Endothelial cell of umbilical vein (primary cell): Measurements from ENCODE around the gene STEAP4. TPM values are rescaled to one million over a fixed set of nuclear protein-coding genes. Genes with fewer than 3 reads are reported as not detected.

Experiments
- BruUV-seq: library from RNA; stranded (reverse); fragments of 400-500 nt; replicated peaks from 2 replicates; lab custom pipeline; 2021; lab: Mats Ljungman, UMichigan
- CTCF ChIA-PET: fragments of 300-600, 350-600 bp; sonication (Branson Sonifier 250); formaldehyde crosslinking; loops from one replicate; lab custom pipeline; 2021; ENCODE audit warnings: antibody characterized with exemption, inconsistent platforms; lab: Charles Lee
- POLR2A ChIA-PET: fragments of 300-600, 350-600 bp; sonication (Branson Sonifier 250); formaldehyde crosslinking; loops from one replicate; lab custom pipeline; 2021; ENCODE audit warnings: antibody characterized with exemption, inconsistent platforms; lab: Charles Lee
- DNase-seq: peaks from one replicate; pipeline ENCODE4 v3.0.0-alpha.2; 2011; ENCODE audit warnings: low read depth, low spot score
- FAIRE-seq: peaks from 2 replicates; lab custom pipeline; 2011; peaks lifted over from hg19 to GRCh38; lab: Jason Lieb, UNC
- H2AFZ ChIP-seq: 2 replicates; pipeline ENCODE4 v1.6.0; 2012; ENCODE audit warnings: low read depth, low read length, control low read depth, inconsistent platforms
- H3K27ac ChIP-seq: 2 replicates; pipeline ENCODE4 v1.5.1; 2011; ENCODE audit warnings: low read depth, mild to moderate bottlenecking, control low read depth, low read length, moderate library complexity; ENCODE audit not compliant: insufficient read depth
- H3K27me3 ChIP-seq, 2 experiments: 2 replicates each; pipeline versions ENCODE4 v1.6.0 to v1.6.1; 2011; ENCODE audit warnings: low read length in 2 of 2, mixed read lengths in 1 of 2; ENCODE audit not compliant: control insufficient read depth in 2 of 2, insufficient read depth in 2 of 2
- H3K36me3 ChIP-seq, 2 experiments: 2 replicates in 1 of 2; 3 replicates in 1 of 2; pipeline ENCODE4 v1.5.1; 2011; ENCODE audit warnings: low read length in 2 of 2, mild to moderate bottlenecking in 1 of 2, moderate library complexity in 1 of 2; ENCODE audit not compliant: control insufficient read depth in 2 of 2, insufficient read depth in 2 of 2; ENCODE audit errors: extremely low read depth in 1 of 2
- H3K4me1 ChIP-seq: 3 replicates; pipeline ENCODE4 v1.5.1; 2011; ENCODE audit warnings: mild to moderate bottlenecking, low read length; ENCODE audit not compliant: control insufficient read depth, insufficient read depth; ENCODE audit errors: extremely low read depth
- H3K4me2 ChIP-seq: 2 replicates; pipeline ENCODE4 v1.6.1; 2011; ENCODE audit warnings: low read length, control low read depth, mixed read lengths; ENCODE audit not compliant: insufficient read depth
- H3K4me3 ChIP-seq, 3 experiments: fragments of 200-600 bp in 1 of 3; sonication (generic), shearing (Covaris generic) in 1 of 3; replicated peaks in 1 of 3; 2 replicates each; pipeline ENCODE4 v1.5.1; 2011 to 2016; ENCODE audit warnings: control low read depth in 3 of 3, low read length in 3 of 3, mild to moderate bottlenecking in 2 of 3, inconsistent platforms in 1 of 3, low read depth in 1 of 3, moderate library complexity in 1 of 3; ENCODE audit not compliant: insufficient read depth in 1 of 3
- H3K79me2 ChIP-seq: 2 replicates; pipeline ENCODE4 v1.6.0; 2012; ENCODE audit warnings: low read length, inconsistent platforms; ENCODE audit not compliant: control insufficient read depth, insufficient read depth
- H3K9ac ChIP-seq: replicated peaks from 2 replicates; pipeline ENCODE3; 2011; ENCODE audit warnings: low read length, control low read depth; ENCODE audit not compliant: insufficient read depth; ENCODE audit errors: extremely low read depth
- H3K9me1 ChIP-seq: replicated peaks from 3 replicates; pipeline ENCODE4 v1.6.0; 2011; ENCODE audit warnings: mild to moderate bottlenecking, low read length; ENCODE audit not compliant: control insufficient read depth, insufficient read depth; ENCODE audit errors: extremely low read depth
- H3K9me3 ChIP-seq: replicated peaks from 2 replicates; pipeline ENCODE4 v1.5.1; 2012; ENCODE audit warnings: low read length, inconsistent platforms; ENCODE audit not compliant: control insufficient read depth, insufficient read depth
- H4K20me1 ChIP-seq: replicated peaks from 2 replicates; pipeline ENCODE3; 2011; ENCODE audit warnings: mild to moderate bottlenecking, low read length; ENCODE audit not compliant: control insufficient read depth, insufficient read depth; ENCODE audit errors: extremely low read depth
- CTCF ChIP-seq, 2 donors: IDR thresholded peaks; 1 replicate in 1 of 2; 2 replicates in 1 of 2; pipeline ENCODE4 v1.5.1; 2011; ENCODE audit warnings: low read length in 2 of 2, mild to moderate bottlenecking in 2 of 2, moderate library complexity in 2 of 2, control low read depth in 1 of 2, inconsistent platforms in 1 of 2, low read depth in 1 of 2; ENCODE audit not compliant: insufficient read depth in 1 of 2; ENCODE audit errors: extremely low read depth in 1 of 2
- EZH2 ChIP-seq: IDR thresholded peaks from 2 replicates; pipeline ENCODE4 v1.6.1; 2012; ENCODE audit warnings: borderline replicate concordance, low read depth, mild to moderate bottlenecking, moderate library complexity, low read length, inconsistent platforms; ENCODE audit not compliant: severe bottlenecking
- FOS ChIP-seq: IDR thresholded peaks from 2 replicates; pipeline ENCODE4 v1.6.1; 2011; ENCODE audit warnings: mild to moderate bottlenecking, low read length, moderate library complexity, borderline replicate concordance; ENCODE audit not compliant: insufficient read depth
- GATA2 ChIP-seq: IDR thresholded peaks from 2 replicates; pipeline ENCODE4 v1.7.0; 2011; ENCODE audit warnings: low read depth, mild to moderate bottlenecking, moderate library complexity, mixed read lengths, low read length; ENCODE audit not compliant: insufficient read length, insufficient read depth
- JUN ChIP-seq: IDR thresholded peaks from 2 replicates; pipeline ENCODE4 v1.6.1; 2011; ENCODE audit warnings: borderline replicate concordance, low read depth; ENCODE audit not compliant: insufficient read length, insufficient read depth
- MAX ChIP-seq: IDR thresholded peaks from 2 replicates; pipeline ENCODE4 v1.6.1; 2011; ENCODE audit not compliant: insufficient read depth, insufficient read length
- MYC ChIP-seq: IDR thresholded peaks from one replicate; pipeline ENCODE4 v1.6.1; 2011; ENCODE audit warnings: mild to moderate bottlenecking, low read depth, low read length
- POLR2A ChIP-seq: IDR thresholded peaks from 2 replicates; pipeline ENCODE4 v1.6.1; 2012; ENCODE audit warnings: low read depth, mild to moderate bottlenecking, control low read depth, low read length
- POLR2AphosphoS5 ChIP-seq: IDR thresholded peaks from 2 replicates; pipeline ENCODE4 v1.6.1; 2012; ENCODE audit warnings: low read depth, mild to moderate bottlenecking, control low read depth, low read length, moderate library complexity; ENCODE audit not compliant: insufficient read depth
- dilution Hi-C: fragments of 300-500 bp; cut with MboI; formaldehyde crosslinking; loops from one replicate; pipeline ENCODE4 v1.15.0; 2019; ENCODE audit warnings: low sequenced_read_pairs; ENCODE audit not compliant: extremely low pct_ligation_motif_present
- intact Hi-C: fragments of 100-400 bp; cut with micrococcal nuclease; formaldehyde crosslinking; loops from one replicate; pipeline ENCODE4 v1.10.0; 2022
- polyA plus RNA-seq, 4 experiments: library from polyadenylated mRNA; depleted of rRNA in 3 of 4; stranded (reverse) in 3 of 4; unstranded in 1 of 4; fragments of >200 nt; gene quantifications; 2 replicates each; pipeline versions ENCODE4 v1.2.1 to v1.2.3, GENCODE V29; 2011 to 2012; ENCODE audit warnings: missing spikeins in 1 of 4
- total RNA-seq: library from RNA; stranded (reverse); gene quantifications from 2 replicates; pipeline ENCODE4 v1.2.3, GENCODE V29; 2021

STEAP4 gene
- total and polyA plus RNA-seq, 2 donors (not counting 3 experiments of a cell fraction or from before 2014, with no cell fraction given), result not detected

- Histone ChIP-seq H3K9ac (no peak overlapping the region), H3K4me3 (no peak overlapping the region), H4K20me1 (no peaks in the 10 kb centered on the region), H3K4me1 (no peaks in the 10 kb centered on the region), H3K79me2 (no peaks in the 10 kb centered on the region), H3K9me3 (no peaks in the 10 kb centered on the region), H3K4me2 (no peak overlapping the region), H3K27me3 (peaks cover 0 to 8% of the 10 kb centered on the region in 2 experiments), H3K36me3 (no peaks in the 10 kb centered on the region), H3K9me1 (no peaks in the 10 kb centered on the region), H3K27ac (no peak overlapping the region), H2AFZ (no peak overlapping the region)
- intact Hi-C loops (no loop called here), dilution Hi-C loops (no loop called here)
- DNase-seq (no peak), FAIRE-seq (no peak)
- TF ChIP-seq EZH2 (no peak), MAX (no peak), CTCF (IDR thresholded peaks at IDR 0.05; ENCODE audit: extremely low read depth in 1 of 2, insufficient read depth in 1 of 2, low read depth in 1 of 2, low read length in 2 of 2) (no peak), FOS (no peak), GATA2 (no peak), POLR2A (no peak)
- no TSS peak for BruUV-seq
- CTCF ChIA-PET, result no interaction called here
- POLR2A ChIA-PET, result no interaction called here
Measured at GRCh38 chr7:88316456-88316855, 9.8 kb upstream of the STEAP4 start.

GRCh38 chr7:88315522-88315921 is 8.8 kb upstream of the STEAP4 start:
- dilution Hi-C loops (no loop called here), intact Hi-C loops (no loop called here)
- no peak for FAIRE-seq
- BruUV-seq, result no TSS peak
- H2AFZ ChIP-seq, result no peak overlapping the region
- H3K4me3 ChIP-seq, result no peak overlapping the region
- H3K4me1 ChIP-seq, result no peaks in the 10 kb centered on the region
- no peak overlapping the region for H3K9ac ChIP-seq
- no peaks in the 10 kb centered on the region for H4K20me1 ChIP-seq
- CTCF ChIA-PET, result no interaction called here
- no peak for DNase-seq
- H3K27me3 ChIP-seq, result peaks cover 0 to 4% of the 10 kb centered on the region in 2 experiments
- H3K9me1 ChIP-seq, result no peaks in the 10 kb centered on the region
- H3K9me3 ChIP-seq, result no peaks in the 10 kb centered on the region
- POLR2A ChIA-PET, result no interaction called here
- no peak overlapping the region for H3K27ac ChIP-seq
- TF ChIP-seq POLR2AphosphoS5 (no peak), MAX (no peak), JUN (no peak), POLR2A (no peak), GATA2 (no peak), EZH2 (no peak), FOS (no peak), CTCF (IDR thresholded peaks at IDR 0.05; ENCODE audit: extremely low read depth in 1 of 2, insufficient read depth in 1 of 2, low read depth in 1 of 2, low read length in 2 of 2) (no peak), MYC (no peak)
- H3K36me3 ChIP-seq, result no peaks in the 10 kb centered on the region
- H3K4me2 ChIP-seq, result no peak overlapping the region
- no peaks in the 10 kb centered on the region for H3K79me2 ChIP-seq
